GM12878 (cell line): ENCODE data around the gene SF3B4. TPM values are rescaled to one million over a fixed set of nuclear protein-coding genes. Genes with fewer than 3 reads are reported as not detected.

Experiments used
- ATF7 ChIP-seq: fragments of 450-650 bp; IDR thresholded peaks from 2 replicates; pipeline ENCODE4 v1.6.1; 2016; ENCODE audit warnings: low read depth, mild to moderate bottlenecking
- CBFB ChIP-seq: IDR thresholded peaks from 2 replicates; pipeline ENCODE4 v1.6.1; 2016; ENCODE audit warnings: antibody characterized with exemption, low read depth
- ELK1 ChIP-seq: IDR thresholded peaks from 2 replicates; pipeline ENCODE4 v1.6.1; 2012; ENCODE audit warnings: low read depth, low read length, improper control_type of control experiment
- FOXK2 ChIP-seq: fragments of 450-650 bp; IDR thresholded peaks from 2 replicates; pipeline ENCODE4 v1.6.1; 2017; ENCODE audit warnings: mild to moderate bottlenecking, moderate library complexity
- GATAD2B ChIP-seq: fragments of 450-650 bp; conservative IDR thresholded peaks from 2 replicates; pipeline ENCODE4 v1.6.1; 2017; ENCODE audit warnings: low read depth, mild to moderate bottlenecking, moderate library complexity
- HCFC1 ChIP-seq: fragments of 150-350 bp; IDR thresholded peaks from 2 replicates; pipeline ENCODE4 v1.6.1; 2014; ENCODE audit warnings: low read length
- HDAC6 ChIP-seq: fragments of 200-600 bp; sonication (generic); IDR thresholded peaks from one replicate; pipeline ENCODE4 v1.8.0; 2017; ENCODE audit warnings: antibody characterized with exemption; ENCODE audit not compliant: unreplicated experiment
- JUNB ChIP-seq: IDR thresholded peaks from 2 replicates; pipeline ENCODE4 v1.6.1; 2016; ENCODE audit warnings: antibody characterized with exemption, mild to moderate bottlenecking
- LARP7 ChIP-seq: fragments of 450-650 bp; IDR thresholded peaks from 2 replicates; pipeline ENCODE4 v1.6.1; 2017; ENCODE audit warnings: mild to moderate bottlenecking
- NBN ChIP-seq: fragments of 450-650 bp; IDR thresholded peaks from 2 replicates; pipeline ENCODE4 v1.6.1; 2016
- NR2C1 ChIP-seq: fragments of 450-650 bp; IDR thresholded peaks from 2 replicates; pipeline ENCODE4 v1.6.1; 2017; ENCODE audit warnings: antibody characterized with exemption, mild to moderate bottlenecking, moderate library complexity
- NR2C2 ChIP-seq: IDR thresholded peaks from 2 replicates; pipeline ENCODE4 v1.6.1; 2011; ENCODE audit warnings: borderline replicate concordance, low read depth; ENCODE audit not compliant: control insufficient read depth, insufficient read length
- PML ChIP-seq: IDR thresholded peaks from 2 replicates; pipeline ENCODE4 v1.6.1; 2012; ENCODE audit warnings: low read length, inconsistent platforms
- POLR2A ChIP-seq: IDR thresholded peaks from 2 replicates; pipeline ENCODE4 v1.6.1; 2011; ENCODE audit warnings: low read depth, mild to moderate bottlenecking, low read length
- POU2F2 ChIP-seq: IDR thresholded peaks from 3 replicates; pipeline ENCODE4 v1.6.1; 2011; ENCODE audit warnings: low read depth, mild to moderate bottlenecking, low read length, borderline replicate concordance
- SIN3A ChIP-seq: IDR thresholded peaks from 2 replicates; pipeline ENCODE4 v1.6.1; 2012; ENCODE audit warnings: low read depth, low read length, improper control_type of control experiment
- SIX5 ChIP-seq: IDR thresholded peaks from 2 replicates; pipeline ENCODE4 v1.6.1; 2011; ENCODE audit warnings: mild to moderate bottlenecking, low read depth, low read length, moderate library complexity; ENCODE audit not compliant: severe bottlenecking
- SREBF1 ChIP-seq: IDR thresholded peaks from 2 replicates; pipeline ENCODE4 v1.6.1; 2012; ENCODE audit warnings: mild to moderate bottlenecking, low read length
- polyA plus RNA-seq, 11 experiments: library from polyadenylated mRNA; depleted of rRNA in 4 of 11; unstranded in 6 of 11; stranded (reverse) in 5 of 11; fragments of >200 nt; fragmentation: Nextera tagmentation in 4 of 11; fragmentation: Illumina TruSeq in 1 of 11; extraction: Ambion mirVana in 4 of 11; extraction: Trizol in 1 of 11; gene quantifications; 1 replicate in 1 of 11; 2 replicates in 10 of 11; pipeline versions ENCODE4 v1.2.1 to v1.2.3, GENCODE V29; 2011 to 2016; ENCODE audit warnings: inconsistent platforms in 2 of 11, missing spikeins in 2 of 11, low read depth in 1 of 11
- total RNA-seq, 4 experiments: library from RNA; depleted of rRNA in 3 of 4; stranded (reverse); fragments of >200 nt in 3 of 4; fragmentation: Illumina TruSeq in 1 of 4; extraction: Trizol in 1 of 4; gene quantifications; 2 replicates each; pipeline versions ENCODE4 v1.2.1 to v1.2.3, GENCODE V29; 2013 to 2021
- TF ChIP-seq, protein P1 (sequence below): IDR thresholded peaks from 2 replicates; pipeline ENCODE4 v1.6.1; 2011; ENCODE audit warnings: mild to moderate bottlenecking, low read depth, low read length, moderate library complexity; ENCODE audit not compliant: insufficient replicate concordance
- TF ChIP-seq, protein P2 (sequence below): fragments of 450-650 bp; IDR thresholded peaks from 2 replicates; pipeline ENCODE4 v1.6.1; 2017; ENCODE audit warnings: mild to moderate bottlenecking, moderate library complexity
- TF ChIP-seq, protein P3 (sequence below): fragments of 450-650 bp; IDR thresholded peaks from 2 replicates; pipeline ENCODE4 v1.6.1; 2017; ENCODE audit warnings: low read depth, mild to moderate bottlenecking, moderate library complexity

SF3B4 gene
- total and polyA plus RNA-seq, 10 of the 15 experiments (the other 5 are each of a cell fraction or from before 2014, with no cell fraction given), result 1.9 to 146 (median 27.5) TPM

DNA sequence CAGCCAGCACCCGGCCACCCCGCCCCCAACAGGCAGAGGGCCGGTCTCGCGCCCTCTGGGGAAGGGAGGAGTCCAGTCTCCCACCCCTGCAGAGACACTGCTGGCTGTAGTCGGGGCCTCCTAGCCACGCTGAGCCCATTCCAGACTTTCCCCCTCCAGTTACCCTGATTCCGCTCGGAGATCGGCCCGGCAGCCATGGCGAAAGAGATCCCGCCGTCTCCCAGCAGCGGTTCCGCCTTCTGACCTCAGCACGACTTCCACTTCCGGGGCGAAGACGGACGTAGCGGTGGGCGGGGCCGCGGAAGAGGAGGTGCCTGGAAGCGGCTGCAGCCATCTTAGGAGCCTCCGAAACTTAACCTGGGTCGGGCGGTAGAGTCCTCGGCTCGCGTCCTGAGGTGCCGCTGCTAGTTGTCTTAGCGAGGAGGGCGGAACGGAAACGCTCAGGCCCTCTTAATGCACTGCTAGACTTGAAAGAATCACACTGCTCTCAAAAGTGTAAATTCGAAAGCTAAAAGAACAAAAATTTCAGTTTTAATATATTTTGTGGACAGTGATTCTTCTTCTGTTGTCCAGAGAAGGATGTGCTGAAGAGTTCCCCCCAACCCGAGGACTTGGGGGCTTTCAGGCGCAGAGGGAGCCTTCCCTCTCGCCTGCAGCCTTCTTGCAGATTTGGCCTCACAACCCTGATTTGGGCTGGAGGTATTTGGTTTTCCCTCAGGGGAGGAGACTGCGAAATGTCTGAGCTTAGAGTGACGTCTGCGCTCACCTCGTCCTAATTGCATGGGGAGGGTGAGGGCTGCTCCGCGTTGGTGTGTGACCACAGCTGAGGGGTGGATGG is at the start of gene SF3B4 (continued):
- TF ChIP-seq, protein P1, sequence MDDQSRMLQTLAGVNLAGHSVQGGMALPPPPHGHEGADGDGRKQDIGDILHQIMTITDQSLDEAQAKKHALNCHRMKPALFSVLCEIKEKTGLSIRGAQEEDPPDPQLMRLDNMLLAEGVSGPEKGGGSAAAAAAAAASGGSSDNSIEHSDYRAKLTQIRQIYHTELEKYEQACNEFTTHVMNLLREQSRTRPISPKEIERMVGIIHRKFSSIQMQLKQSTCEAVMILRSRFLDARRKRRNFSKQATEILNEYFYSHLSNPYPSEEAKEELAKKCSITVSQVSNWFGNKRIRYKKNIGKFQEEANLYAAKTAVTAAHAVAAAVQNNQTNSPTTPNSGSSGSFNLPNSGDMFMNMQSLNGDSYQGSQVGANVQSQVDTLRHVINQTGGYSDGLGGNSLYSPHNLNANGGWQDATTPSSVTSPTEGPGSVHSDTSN, result peak; percentile 61
- TF ChIP-seq SIX5, result peak; percentile 60
- TF ChIP-seq ATF7, result peak; percentile 55; the same call in 1 of the 2 replicates
- TF ChIP-seq JUNB, result 0 out of 2 replicates have a peak, but pooled peaks have one; percentile 9
- TF ChIP-seq NBN, result peak; percentile 74
- TF ChIP-seq POU2F2, result peak; percentile 65; the same call in 2 of the 3 replicates
- TF ChIP-seq LARP7, result peak; percentile 32; the same call in 1 of the 2 replicates
- TF ChIP-seq POLR2A, result peak; percentile 95
- TF ChIP-seq NR2C1, result peak; percentile 99
- peak; percentile 80 for TF ChIP-seq SIN3A
- peak; percentile 68; the same call in 1 of the 2 replicates for TF ChIP-seq SREBF1
- peak; percentile 68 for TF ChIP-seq HDAC6
- TF ChIP-seq, protein P2, sequence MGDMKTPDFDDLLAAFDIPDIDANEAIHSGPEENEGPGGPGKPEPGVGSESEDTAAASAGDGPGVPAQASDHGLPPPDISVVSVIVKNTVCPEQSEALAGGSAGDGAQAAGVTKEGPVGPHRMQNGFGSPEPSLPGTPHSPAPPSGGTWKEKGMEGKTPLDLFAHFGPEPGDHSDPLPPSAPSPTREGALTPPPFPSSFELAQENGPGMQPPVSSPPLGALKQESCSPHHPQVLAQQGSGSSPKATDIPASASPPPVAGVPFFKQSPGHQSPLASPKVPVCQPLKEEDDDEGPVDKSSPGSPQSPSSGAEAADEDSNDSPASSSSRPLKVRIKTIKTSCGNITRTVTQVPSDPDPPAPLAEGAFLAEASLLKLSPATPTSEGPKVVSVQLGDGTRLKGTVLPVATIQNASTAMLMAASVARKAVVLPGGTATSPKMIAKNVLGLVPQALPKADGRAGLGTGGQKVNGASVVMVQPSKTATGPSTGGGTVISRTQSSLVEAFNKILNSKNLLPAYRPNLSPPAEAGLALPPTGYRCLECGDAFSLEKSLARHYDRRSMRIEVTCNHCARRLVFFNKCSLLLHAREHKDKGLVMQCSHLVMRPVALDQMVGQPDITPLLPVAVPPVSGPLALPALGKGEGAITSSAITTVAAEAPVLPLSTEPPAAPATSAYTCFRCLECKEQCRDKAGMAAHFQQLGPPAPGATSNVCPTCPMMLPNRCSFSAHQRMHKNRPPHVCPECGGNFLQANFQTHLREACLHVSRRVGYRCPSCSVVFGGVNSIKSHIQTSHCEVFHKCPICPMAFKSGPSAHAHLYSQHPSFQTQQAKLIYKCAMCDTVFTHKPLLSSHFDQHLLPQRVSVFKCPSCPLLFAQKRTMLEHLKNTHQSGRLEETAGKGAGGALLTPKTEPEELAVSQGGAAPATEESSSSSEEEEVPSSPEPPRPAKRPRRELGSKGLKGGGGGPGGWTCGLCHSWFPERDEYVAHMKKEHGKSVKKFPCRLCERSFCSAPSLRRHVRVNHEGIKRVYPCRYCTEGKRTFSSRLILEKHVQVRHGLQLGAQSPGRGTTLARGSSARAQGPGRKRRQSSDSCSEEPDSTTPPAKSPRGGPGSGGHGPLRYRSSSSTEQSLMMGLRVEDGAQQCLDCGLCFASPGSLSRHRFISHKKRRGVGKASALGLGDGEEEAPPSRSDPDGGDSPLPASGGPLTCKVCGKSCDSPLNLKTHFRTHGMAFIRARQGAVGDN, result peak; percentile 74; the same call in 1 of the 2 replicates
- TF ChIP-seq GATAD2B, result peak; percentile 93
- TF ChIP-seq PML, result peak; percentile 98
- TF ChIP-seq, protein P3, sequence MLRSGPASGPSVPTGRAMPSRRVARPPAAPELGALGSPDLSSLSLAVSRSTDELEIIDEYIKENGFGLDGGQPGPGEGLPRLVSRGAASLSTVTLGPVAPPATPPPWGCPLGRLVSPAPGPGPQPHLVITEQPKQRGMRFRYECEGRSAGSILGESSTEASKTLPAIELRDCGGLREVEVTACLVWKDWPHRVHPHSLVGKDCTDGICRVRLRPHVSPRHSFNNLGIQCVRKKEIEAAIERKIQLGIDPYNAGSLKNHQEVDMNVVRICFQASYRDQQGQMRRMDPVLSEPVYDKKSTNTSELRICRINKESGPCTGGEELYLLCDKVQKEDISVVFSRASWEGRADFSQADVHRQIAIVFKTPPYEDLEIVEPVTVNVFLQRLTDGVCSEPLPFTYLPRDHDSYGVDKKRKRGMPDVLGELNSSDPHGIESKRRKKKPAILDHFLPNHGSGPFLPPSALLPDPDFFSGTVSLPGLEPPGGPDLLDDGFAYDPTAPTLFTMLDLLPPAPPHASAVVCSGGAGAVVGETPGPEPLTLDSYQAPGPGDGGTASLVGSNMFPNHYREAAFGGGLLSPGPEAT, result peak; percentile 89
- TF ChIP-seq CBFB, result peak; percentile 94
- peak; percentile 78 for TF ChIP-seq ELK1
- peak; percentile 80 for TF ChIP-seq HCFC1
- TF ChIP-seq NR2C2, result peak; percentile 77
- no peak for TF ChIP-seq FOXK2
